ENCODE measurements around the gene KNOP1.

KNOP1 gene

DNA sequence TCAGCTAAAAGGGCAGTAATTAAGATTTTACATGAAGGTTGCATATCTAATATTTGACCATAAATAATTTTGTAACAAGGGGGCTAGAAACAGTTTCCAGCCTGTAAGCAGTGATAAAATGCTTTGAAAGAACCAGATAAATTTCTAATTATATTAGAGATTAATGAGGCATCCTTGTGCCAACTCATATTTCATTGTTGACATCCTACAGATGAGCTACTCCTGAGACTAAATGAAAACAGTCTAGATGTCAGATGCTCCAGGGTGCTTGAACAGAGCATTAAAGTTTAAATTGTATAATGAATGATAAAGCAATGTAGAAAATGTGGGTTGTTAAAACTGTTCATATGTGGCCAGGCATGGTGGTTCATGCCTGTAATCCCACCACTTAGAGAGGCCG lies 23.3 kb upstream of the KNOP1 start:
- TF ChIP-seq, protein P1, sequence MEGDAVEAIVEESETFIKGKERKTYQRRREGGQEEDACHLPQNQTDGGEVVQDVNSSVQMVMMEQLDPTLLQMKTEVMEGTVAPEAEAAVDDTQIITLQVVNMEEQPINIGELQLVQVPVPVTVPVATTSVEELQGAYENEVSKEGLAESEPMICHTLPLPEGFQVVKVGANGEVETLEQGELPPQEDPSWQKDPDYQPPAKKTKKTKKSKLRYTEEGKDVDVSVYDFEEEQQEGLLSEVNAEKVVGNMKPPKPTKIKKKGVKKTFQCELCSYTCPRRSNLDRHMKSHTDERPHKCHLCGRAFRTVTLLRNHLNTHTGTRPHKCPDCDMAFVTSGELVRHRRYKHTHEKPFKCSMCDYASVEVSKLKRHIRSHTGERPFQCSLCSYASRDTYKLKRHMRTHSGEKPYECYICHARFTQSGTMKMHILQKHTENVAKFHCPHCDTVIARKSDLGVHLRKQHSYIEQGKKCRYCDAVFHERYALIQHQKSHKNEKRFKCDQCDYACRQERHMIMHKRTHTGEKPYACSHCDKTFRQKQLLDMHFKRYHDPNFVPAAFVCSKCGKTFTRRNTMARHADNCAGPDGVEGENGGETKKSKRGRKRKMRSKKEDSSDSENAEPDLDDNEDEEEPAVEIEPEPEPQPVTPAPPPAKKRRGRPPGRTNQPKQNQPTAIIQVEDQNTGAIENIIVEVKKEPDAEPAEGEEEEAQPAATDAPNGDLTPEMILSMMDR (conservative IDR thresholded peaks at IDR 0.05; ENCODE audit: low read depth, low read length) = no peak
- no peak overlapping the region for H3K4me3 ChIP-seq (ENCODE audit: low read length)
- no peak for DNase-seq (ENCODE audit: low read depth)

DNA sequence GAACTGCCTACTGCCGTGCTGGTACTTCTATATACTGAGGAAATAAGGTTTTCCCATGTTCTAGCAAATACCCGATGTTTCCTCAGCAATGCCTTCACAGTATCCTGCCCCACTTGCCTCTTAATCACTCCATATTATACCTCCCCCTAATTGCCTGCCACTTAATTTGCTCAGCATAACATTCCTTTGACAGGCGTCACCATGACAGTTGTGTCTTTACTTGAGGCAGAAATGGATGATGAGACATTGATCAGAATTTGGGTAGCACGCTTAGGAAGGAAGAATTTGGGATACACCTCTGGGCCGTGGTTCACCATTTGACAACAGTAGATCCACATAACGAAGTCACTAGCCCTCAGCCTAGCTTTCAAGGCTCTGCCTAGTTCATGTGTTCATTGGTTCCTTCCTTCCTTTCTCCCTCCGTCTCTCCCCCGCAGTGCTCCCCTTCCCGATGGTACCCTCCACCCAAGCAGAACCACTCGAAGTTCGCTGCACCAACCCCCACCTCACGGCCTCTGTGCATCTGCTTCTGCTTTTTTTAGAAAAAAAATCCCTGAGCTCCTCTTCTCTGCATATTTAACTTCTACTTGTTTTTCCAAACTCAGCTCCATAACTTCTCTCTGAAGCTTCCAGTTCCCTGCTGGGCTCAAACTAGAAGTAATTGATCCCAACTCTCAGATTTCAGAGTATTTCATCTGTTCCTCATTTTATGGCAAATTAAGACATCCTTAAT lies 19.4 kb upstream of the KNOP1 start:
- TF ChIP-seq, protein P1 (conservative IDR thresholded peaks at IDR 0.05; ENCODE audit: low read depth, low read length) = no peak
- H3K4me3 ChIP-seq (ENCODE audit: low read length) = no peak overlapping the region
- DNase-seq (ENCODE audit: low read depth) = no peak

DNA sequence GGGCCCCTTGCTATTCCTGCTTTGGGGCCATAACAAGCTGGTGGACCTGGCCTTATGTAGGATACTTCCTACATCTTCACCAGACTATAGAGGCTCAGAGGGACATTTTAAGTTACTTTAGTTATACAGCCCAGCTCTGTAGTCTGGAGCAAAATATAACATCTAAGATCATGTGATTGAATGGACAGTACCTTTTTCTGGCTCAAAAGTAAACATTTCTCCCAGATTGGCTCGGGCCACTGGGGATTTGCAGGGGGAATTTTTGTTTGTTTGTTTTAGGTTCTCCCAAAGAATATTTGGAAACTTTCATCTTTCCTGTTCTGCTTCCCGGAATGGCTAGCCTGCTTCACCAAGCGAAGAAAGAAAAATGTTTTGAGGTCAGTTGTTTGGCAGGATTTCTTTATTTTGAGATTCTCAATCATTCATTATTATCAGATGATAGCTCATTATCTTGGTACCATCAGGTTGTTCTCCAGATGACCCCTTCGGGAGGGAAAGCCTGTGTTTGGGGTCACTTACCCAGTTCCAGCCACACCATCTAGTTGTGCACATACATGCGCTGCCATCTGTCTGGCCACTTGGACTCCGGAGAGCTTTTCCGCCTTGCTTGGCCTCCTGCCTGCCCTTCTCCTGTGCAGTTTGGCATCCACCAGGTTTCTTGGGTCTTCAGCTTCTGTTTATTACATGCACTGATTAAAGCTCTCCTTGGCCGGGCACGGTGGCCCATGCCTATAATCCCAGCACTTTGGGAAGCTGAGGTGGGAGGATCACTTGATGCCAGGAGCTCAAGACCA lies 17.2 kb upstream of the KNOP1 start:
- no peak overlapping the region for H3K4me3 ChIP-seq (ENCODE audit: low read length)
- TF ChIP-seq, protein P1 (conservative IDR thresholded peaks at IDR 0.05; ENCODE audit: low read depth, low read length) = no peak
- DNase-seq (ENCODE audit: low read depth) = no peak

DNA sequence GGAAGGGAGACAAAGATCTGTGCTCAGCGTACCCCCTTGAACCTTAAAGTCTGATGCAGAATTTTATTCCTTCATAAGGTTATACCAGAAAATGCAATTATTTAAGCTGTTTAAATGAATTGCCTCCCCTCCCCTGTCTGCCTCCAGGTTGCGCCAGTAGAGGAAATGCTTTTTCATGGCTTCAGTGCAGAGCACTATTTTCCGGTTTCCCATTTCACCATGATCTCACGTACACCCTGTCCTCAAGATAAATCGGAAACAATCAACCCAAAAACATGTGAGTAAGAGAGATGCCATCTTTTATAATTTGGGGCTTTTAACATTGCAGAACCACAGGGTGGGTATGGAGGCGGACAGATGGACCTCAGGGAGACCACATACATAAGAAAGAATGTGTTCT lies 15.5 kb upstream of the KNOP1 start:
- H3K4me3 ChIP-seq (ENCODE audit: low read length) = no peak overlapping the region
- TF ChIP-seq, protein P1 (conservative IDR thresholded peaks at IDR 0.05; ENCODE audit: low read depth, low read length) = no peak
- DNase-seq (ENCODE audit: low read depth) = no peak

DNA sequence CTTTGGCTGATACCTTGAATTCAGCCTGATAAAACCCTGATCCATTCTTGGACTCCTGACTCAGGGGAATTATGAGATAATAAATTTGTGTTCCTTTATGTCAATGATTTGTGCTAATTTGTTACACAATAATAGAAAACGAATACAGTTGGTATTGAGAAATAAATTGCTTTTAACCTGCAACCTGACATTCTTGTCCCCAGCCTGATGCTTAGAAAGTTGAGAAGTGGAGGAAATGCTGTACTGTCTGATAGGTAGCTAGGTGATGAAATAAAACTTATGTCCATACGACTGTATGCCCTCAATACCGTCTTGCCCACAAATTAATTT lies 10.6 kb upstream of the KNOP1 start:
- DNase-seq (ENCODE audit: low read depth) = no peak
- TF ChIP-seq, protein P1 (conservative IDR thresholded peaks at IDR 0.05; ENCODE audit: low read depth, low read length) = no peak
- H3K4me3 ChIP-seq (ENCODE audit: low read length) = no peak overlapping the region

DNA sequence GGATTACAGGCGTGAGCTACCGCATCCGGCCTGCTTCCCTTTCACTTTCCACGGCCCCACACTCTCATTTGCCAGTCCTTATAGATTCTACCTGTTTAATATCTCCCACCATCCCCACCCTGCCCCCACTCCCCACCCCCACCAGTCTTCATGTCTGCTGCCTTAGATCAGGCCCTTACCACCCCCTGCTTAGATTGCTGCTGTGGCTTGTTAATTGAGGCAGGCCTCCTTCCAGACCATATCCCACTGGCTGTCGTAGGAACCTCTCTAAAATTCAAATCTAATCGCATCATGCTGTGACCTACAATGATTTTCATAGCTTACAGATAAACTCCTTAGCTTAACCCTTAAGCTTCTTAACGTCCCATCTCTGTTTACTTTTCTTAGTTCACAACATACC lies 5.0 kb upstream of the KNOP1 start:
- no peak overlapping the region for H3K4me3 ChIP-seq (ENCODE audit: low read length)
- no peak for DNase-seq (ENCODE audit: low read depth)
- TF ChIP-seq, protein P1 (conservative IDR thresholded peaks at IDR 0.05; ENCODE audit: low read depth, low read length) = no peak

All from retinal pigment epithelial cell (primary cell).